SK-N-SH (cell line): Measurements from ENCODE around the gene DDX51.

Source experiments
- EZH2phosphoT487 ChIP-seq: fragments of 200-600 bp; sonication (generic); IDR thresholded peaks from 2 replicates; pipeline ENCODE4 v1.6.1; 2017; ENCODE audit warnings: low read depth, mixed run types, mild to moderate bottlenecking, antibody characterized with exemption, moderate library complexity, borderline replicate concordance
- FOXJ3 ChIP-seq: sonication (generic); formaldehyde crosslinking; IDR thresholded peaks from 2 replicates; pipeline ENCODE4 v1.5.1; 2020; ENCODE audit warnings: mild to moderate bottlenecking, missing genetic modification reagents
- MXI1 ChIP-seq: IDR thresholded peaks from 2 replicates; pipeline ENCODE4 v1.6.1; 2012; ENCODE audit warnings: mild to moderate bottlenecking, low read depth, low read length, improper control_type of control experiment
- NFIC ChIP-seq: IDR thresholded peaks from 2 replicates; pipeline ENCODE4 v1.4.0; 2012; ENCODE audit warnings: borderline replicate concordance
- POLR2AphosphoS5 ChIP-seq: IDR thresholded peaks from 2 replicates; pipeline ENCODE4 v1.6.1; 2012; ENCODE audit warnings: low read depth, low read length
- RFX5 ChIP-seq: IDR thresholded peaks from 2 replicates; pipeline ENCODE4 v1.6.1; 2012; ENCODE audit warnings: mild to moderate bottlenecking, improper control_type of control experiment, low read length
- RXRA ChIP-seq: IDR thresholded peaks from 2 replicates; pipeline ENCODE4 v1.4.0; 2012; ENCODE audit warnings: low read depth, mild to moderate bottlenecking, borderline replicate concordance
- SIN3A ChIP-seq: IDR thresholded peaks from 2 replicates; pipeline ENCODE4 v1.6.1; 2012; ENCODE audit warnings: low read depth, mild to moderate bottlenecking, low read length, moderate library complexity, borderline replicate concordance
- SMC3 ChIP-seq: IDR thresholded peaks from 2 replicates; pipeline ENCODE4 v1.6.1; 2012; ENCODE audit warnings: low read depth, low read length, improper control_type of control experiment
- TF ChIP-seq, protein P1 (sequence below): fragments of 200-600 bp; sonication (generic); IDR thresholded peaks from 2 replicates; pipeline ENCODE4 v1.6.1; 2017; ENCODE audit warnings: antibody characterized with exemption, mild to moderate bottlenecking, moderate library complexity
- TF ChIP-seq, protein P2 (sequence below): IDR thresholded peaks from 2 replicates; pipeline ENCODE4 v1.4.0; 2012; ENCODE audit warnings: low read depth, borderline replicate concordance
- TF ChIP-seq, protein P3 (sequence below): fragments of 150-350 bp; IDR thresholded peaks from 2 replicates; pipeline ENCODE4 v1.6.1; 2016; ENCODE audit warnings: mild to moderate bottlenecking, low read depth, low read length

DNA sequence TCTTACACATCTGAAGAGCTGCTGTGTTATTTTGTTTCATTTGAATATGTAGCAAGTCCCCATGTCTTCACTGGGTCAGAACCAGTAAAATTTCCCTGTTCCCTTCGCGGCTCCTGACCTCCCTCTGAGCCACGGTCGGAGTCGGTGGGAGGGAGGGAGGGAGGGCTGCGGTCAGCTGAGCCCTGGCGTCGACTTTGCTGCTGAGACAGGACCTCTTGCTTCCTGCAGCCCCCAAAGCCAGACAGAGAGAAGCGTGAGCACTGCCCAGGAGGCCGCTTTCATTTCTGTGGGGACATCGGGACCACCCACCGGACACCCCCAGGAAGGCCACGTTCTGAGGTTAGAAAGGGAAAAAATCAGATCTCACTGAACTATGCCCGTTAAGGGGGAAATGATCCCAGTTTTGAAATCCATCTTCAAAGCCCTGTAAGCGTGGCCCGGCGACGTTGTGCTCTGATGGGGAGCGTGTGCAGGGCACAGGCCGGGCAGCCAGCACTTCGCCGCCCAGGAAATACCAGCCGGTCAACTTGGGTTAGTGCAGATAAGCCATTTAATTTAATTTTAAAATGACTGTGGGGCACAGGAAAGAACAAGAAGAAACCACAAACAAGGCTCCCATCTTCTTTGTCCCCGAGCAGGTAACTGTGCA, 42.2 kb upstream of the DDX51 start:
- TF ChIP-seq FOXJ3 (CRISPR knock-in tag) (no peak), RFX5 (no peak), MXI1 (no peak), EZH2phosphoT487 (no peak), POLR2AphosphoS5 (no peak), SMC3 (no peak), SIN3A (no peak), NFIC (no peak), RXRA (no peak)
- TF ChIP-seq, protein P1, sequence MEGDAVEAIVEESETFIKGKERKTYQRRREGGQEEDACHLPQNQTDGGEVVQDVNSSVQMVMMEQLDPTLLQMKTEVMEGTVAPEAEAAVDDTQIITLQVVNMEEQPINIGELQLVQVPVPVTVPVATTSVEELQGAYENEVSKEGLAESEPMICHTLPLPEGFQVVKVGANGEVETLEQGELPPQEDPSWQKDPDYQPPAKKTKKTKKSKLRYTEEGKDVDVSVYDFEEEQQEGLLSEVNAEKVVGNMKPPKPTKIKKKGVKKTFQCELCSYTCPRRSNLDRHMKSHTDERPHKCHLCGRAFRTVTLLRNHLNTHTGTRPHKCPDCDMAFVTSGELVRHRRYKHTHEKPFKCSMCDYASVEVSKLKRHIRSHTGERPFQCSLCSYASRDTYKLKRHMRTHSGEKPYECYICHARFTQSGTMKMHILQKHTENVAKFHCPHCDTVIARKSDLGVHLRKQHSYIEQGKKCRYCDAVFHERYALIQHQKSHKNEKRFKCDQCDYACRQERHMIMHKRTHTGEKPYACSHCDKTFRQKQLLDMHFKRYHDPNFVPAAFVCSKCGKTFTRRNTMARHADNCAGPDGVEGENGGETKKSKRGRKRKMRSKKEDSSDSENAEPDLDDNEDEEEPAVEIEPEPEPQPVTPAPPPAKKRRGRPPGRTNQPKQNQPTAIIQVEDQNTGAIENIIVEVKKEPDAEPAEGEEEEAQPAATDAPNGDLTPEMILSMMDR = no peak
- TF ChIP-seq, protein P2, sequence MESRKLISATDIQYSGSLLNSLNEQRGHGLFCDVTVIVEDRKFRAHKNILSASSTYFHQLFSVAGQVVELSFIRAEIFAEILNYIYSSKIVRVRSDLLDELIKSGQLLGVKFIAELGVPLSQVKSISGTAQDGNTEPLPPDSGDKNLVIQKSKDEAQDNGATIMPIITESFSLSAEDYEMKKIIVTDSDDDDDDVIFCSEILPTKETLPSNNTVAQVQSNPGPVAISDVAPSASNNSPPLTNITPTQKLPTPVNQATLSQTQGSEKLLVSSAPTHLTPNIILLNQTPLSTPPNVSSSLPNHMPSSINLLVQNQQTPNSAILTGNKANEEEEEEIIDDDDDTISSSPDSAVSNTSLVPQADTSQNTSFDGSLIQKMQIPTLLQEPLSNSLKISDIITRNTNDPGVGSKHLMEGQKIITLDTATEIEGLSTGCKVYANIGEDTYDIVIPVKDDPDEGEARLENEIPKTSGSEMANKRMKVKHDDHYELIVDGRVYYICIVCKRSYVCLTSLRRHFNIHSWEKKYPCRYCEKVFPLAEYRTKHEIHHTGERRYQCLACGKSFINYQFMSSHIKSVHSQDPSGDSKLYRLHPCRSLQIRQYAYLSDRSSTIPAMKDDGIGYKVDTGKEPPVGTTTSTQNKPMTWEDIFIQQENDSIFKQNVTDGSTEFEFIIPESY = no peak
- TF ChIP-seq, protein P3, sequence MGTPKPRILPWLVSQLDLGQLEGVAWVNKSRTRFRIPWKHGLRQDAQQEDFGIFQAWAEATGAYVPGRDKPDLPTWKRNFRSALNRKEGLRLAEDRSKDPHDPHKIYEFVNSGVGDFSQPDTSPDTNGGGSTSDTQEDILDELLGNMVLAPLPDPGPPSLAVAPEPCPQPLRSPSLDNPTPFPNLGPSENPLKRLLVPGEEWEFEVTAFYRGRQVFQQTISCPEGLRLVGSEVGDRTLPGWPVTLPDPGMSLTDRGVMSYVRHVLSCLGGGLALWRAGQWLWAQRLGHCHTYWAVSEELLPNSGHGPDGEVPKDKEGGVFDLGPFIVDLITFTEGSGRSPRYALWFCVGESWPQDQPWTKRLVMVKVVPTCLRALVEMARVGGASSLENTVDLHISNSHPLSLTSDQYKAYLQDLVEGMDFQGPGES = no peak
